Inflammatory macrophage treated with lipopolysaccharide for 1 hour (primary cell): ENCODE data around the gene ETV4.

Experiments
- DNase-seq, 2 donors: peaks; one replicate each; pipeline ENCODE4 v3.0.0-alpha.2; 2020 to 2022

ETV4 gene

GRCh38 chr17:43572368-43572980 lies 26.3 kb upstream of the ETV4 start:
- DNase-seq, result no peak

DNA sequence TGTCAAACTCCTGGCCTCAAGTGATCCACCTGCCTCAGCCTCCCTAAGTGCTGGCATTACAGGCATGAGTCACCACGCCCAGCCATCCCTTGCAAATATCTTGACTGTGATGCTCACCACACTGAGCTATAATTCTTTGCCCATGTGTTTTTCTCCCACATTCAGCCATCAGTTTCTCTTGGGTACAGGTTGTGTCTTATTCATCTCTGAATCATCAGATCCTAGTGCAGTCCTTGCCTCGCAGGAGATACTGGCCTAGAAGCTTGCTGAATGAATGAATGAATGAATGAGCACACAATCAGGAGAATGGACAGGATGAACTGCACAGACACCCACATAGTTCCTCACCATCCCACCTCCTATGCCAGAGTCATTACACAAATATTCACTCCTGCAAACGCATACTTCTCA lies 24.4 kb upstream of the ETV4 start:
- no peak for DNase-seq

- DNase-seq, result no peak
Observed at GRCh38 chr17:43568506-43569082, 22.5 kb upstream of the ETV4 start.

GRCh38 chr17:43563600-43564594 lies 17.8 kb upstream of the ETV4 start:
- no peak for DNase-seq

- DNase-seq, result no peak
Observed at GRCh38 chr17:43562679-43563599, 16.8 kb upstream of the ETV4 start.

DNA sequence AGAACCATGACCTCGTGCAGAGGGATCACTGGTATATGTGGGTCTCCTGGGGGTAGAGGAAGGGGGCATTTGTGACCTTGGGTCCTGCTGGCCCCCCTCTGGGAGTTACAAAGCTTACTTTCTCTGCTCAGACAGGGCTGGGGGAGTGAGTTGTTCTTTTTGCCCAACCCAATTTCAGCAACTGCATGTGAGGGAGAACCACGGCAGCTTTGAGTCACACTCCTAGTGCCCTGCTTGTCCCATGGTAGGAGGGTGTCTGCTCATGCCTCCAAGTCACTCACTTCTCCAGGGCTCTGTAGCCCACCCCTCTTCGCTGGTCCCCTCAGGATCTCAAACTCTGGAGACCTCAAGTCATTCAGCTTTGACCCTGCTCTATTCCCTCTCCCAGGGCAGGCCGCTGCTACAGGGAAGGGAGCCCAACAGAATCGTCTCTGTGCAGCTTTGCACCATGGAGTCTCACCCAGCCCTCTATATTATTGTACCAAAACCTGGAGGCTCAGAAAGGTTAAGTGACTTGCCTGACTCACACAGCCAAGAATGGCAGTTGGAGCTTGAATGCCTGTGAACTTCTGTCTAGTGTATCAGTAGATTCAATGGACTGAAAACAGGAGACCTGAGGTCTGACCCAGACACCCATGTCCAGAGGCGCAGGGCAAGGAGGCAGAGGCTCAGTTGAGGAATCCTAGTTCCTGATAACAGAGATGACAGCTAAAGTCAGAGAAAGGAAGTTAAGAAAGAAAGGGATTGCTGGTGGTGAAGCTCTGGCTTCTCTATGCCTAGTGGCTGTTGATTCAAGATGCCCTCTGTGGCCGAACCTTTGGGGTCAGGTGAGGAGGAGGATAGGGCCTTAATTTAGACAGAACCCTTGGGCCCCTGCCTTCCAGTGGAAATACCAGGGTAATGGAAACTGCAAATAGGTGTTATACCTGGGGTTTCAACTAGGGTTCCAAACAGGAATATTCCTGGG lies 14.6 kb upstream of the ETV4 start:
- DNase-seq, result no peak

GRCh38 chr17:43559161-43559816 lies 13.1 kb upstream of the ETV4 start:
- DNase-seq, result no peak

DNA sequence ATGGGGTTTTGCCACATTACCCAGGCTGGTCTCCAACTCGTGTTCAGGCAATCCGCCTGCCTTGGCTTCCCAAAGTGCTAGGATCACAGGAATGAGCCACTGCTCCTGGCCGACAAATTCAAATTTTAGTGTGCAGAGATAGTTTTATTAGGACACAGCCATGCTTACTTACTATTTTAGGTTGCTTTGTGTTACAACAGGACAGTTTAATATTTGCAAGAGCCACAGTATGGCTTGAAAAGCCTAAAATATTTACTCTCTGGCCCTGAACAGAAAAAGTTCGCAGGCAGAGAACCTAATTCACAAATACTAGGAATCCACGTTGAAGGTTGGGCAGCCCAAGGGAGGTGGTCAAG lies 12.6 kb upstream of the ETV4 start:
- DNase-seq, result no peak

DNA sequence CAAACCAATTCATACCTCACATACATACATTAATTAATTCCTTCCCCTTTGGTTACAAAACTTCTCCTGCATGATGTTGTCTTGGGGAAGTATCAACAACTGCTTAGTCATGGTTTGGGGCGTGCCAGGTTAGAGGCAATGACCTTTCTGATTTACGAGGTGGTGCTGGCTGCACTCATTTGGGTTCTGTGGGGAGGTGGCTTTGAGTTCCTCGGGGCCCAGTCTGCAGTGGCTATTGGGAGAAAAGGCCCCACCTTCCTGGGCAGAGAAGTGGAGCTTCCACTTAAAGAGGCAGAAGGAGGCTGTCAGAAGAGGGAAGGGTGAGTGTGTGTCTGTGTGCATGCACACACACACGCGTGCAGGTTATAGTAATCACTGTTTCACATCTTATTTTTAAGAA lies 10.2 kb upstream of the ETV4 start:
- peak; percentile 72 to 81 for DNase-seq

- no peak for DNase-seq
Observed at GRCh38 chr17:43554857-43555256, 8.7 kb upstream of the ETV4 start.

DNA sequence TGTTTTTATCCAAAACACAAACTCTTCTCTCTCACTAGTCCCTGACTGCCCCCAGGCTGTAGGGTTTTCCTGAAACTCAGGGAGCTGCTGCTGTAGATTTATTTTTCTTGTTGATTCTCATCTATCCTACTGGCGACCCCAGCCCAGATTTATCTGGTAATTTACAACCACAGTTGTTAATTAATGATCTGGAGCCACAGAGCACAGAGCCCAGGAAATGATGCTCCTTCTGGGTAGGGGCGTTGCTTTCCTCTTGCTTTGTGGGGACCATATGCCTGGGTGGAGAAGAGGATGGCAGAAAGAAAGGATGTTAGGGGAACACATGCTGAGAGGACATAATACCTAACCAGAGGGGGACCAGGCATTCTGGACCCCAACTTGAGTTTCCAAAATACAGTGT lies 7.4 kb upstream of the ETV4 start:
- DNase-seq, result no peak

GRCh38 chr17:43552229-43552837 lies 6.2 kb upstream of the ETV4 start:
- DNase-seq, result no peak

- peak; percentile 18 to 36 for DNase-seq
Observed at GRCh38 chr17:43550754-43551153, 4.6 kb upstream of the ETV4 start.

- DNase-seq, result no peak
Observed at GRCh38 chr17:43549496-43549895, 3.4 kb upstream of the ETV4 start.

- DNase-seq, result no peak
Observed at GRCh38 chr17:43548689-43549379, 2.7 kb upstream of the ETV4 start.

GRCh38 chr17:43547659-43548256 lies 1.6 kb upstream of the ETV4 start:
- no peak for DNase-seq

DNA sequence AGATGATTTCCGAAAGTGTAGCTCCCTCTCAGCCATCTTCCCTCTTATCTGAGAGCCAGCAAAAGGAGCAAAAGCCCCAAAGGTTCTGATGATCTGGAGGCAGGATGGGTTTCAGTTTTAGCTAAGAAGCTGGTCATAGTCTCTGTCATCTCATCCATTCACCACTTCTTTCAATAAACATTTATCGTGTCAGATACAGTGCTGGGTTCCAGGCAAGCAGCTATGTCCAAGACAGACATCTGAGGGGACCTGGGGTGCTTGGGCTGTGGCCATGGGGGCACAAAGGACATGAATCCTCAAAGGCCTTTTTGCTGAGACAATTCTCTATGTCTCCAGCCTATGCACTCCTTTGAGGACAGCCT lies 1.0 kb upstream of the ETV4 start:
- DNase-seq, result no peak

DNA sequence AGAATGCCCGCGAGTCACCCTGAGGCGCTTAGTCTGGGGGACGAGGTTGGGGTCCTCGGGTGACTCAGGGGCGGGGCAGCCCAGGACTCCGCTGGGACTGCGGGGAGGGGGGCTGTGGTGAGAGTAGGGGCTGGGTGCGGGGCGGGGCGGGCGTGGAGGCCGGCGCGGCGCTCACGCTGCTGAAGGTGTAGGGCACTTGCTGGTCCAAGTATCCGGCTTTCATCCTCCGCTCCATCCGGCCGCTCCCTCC lies 832 bp downstream of the ETV4 start:
- DNase-seq, result no peak

DNA sequence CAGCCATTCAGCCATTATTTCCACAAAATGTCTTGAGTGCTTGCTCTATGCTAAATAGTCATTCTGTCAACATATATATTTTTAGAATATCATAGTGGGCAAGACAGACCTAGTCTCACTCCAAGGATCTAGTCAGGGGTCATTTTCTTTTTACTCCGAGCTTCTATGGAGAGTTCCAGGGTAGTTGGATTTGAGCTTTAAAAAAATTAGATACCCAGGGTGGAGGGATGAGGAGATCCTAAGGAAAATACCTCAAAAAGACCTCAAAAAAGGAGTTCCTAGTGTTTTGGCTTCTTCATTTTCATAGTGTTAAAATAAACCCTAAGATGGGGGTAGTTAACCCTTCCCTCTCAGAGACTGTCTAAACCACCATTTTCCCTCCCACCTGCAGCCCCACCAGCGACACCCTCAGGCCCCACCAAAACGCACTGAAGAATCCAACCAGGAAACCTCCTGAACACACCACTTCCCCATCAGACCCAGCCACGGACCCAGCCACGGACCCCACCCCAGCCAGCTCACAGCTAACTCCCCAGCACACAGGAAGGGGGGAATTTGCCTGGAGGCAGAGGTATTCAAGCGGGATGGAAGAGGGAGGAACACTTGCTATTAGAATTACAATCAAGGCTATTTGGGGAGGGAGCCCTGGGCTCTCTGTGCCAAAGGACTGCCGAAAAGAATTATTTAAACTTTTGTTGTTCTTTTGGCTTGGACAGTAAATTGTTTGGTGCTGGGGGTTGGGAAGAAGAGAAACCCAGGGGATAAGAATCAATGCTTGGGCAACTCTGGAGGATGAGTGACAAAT lies 2.2 kb downstream of the ETV4 start:
- no peak for DNase-seq
